ENCODE measurements around the gene SLC17A9.

Gene SLC17A9

GRCh38 chr20:63005862-63006539, 53.5 kb downstream of the SLC17A9 start:
- no peak for DNase-seq

GRCh38 chr20:63006540-63007359, 54.2 kb downstream of the SLC17A9 start, which contains the start of gene BHLHE23:
BHLHE23 (minus strand) TSS chr20:63006964; CDS start chr20:63006774, 190 bp downstream.
- DNase-seq = no peak

GRCh38 chr20:63007360-63007645, 54.8 kb downstream of the SLC17A9 start:
- no peak for DNase-seq

- no peak for DNase-seq
Measured at GRCh38 chr20:63007646-63008488, 55.4 kb downstream of the SLC17A9 start.

GRCh38 chr20:63008541-63009044, 56.1 kb downstream of the SLC17A9 start:
- no peak for DNase-seq

GRCh38 chr20:63009045-63009961, 56.8 kb downstream of the SLC17A9 start:
- no peak for DNase-seq

GRCh38 chr20:63009988-63010769, 57.7 kb downstream of the SLC17A9 start:
- DNase-seq = no peak

GRCh38 chr20:63011798-63012197, 59.3 kb downstream of the SLC17A9 start:
- peak; percentile 26 for DNase-seq

- no peak for DNase-seq
Measured at GRCh38 chr20:63013207-63013606, 60.7 kb downstream of the SLC17A9 start.

- DNase-seq = no peak
Measured at GRCh38 chr20:63014287-63014686, 61.8 kb downstream of the SLC17A9 start.

GRCh38 chr20:63014710-63015109, 62.2 kb downstream of the SLC17A9 start:
- no peak for DNase-seq

GRCh38 chr20:63015147-63015661, 62.7 kb downstream of the SLC17A9 start:
- no peak for DNase-seq

GRCh38 chr20:63015662-63016361, 63.3 kb downstream of the SLC17A9 start:
- no peak for DNase-seq

GRCh38 chr20:63016514-63017075, 64.1 kb downstream of the SLC17A9 start:
- DNase-seq = no peak

- no peak for DNase-seq
Measured at GRCh38 chr20:63017076-63017825, 64.7 kb downstream of the SLC17A9 start.

GRCh38 chr20:63017826-63018411, 65.4 kb downstream of the SLC17A9 start:
- no peak for DNase-seq
